Measurements from ENCODE around the gene CNPY3. TPM values are rescaled to one million over a fixed set of nuclear protein-coding genes. Genes with fewer than 3 reads are reported as not detected.

CNPY3 gene
- total and polyA plus RNA-seq, 10 of the 15 experiments (the other 5 are each of a cell fraction or from before 2014, with no cell fraction given) = 7.2 to 102 (median 73.6) TPM

DNA sequence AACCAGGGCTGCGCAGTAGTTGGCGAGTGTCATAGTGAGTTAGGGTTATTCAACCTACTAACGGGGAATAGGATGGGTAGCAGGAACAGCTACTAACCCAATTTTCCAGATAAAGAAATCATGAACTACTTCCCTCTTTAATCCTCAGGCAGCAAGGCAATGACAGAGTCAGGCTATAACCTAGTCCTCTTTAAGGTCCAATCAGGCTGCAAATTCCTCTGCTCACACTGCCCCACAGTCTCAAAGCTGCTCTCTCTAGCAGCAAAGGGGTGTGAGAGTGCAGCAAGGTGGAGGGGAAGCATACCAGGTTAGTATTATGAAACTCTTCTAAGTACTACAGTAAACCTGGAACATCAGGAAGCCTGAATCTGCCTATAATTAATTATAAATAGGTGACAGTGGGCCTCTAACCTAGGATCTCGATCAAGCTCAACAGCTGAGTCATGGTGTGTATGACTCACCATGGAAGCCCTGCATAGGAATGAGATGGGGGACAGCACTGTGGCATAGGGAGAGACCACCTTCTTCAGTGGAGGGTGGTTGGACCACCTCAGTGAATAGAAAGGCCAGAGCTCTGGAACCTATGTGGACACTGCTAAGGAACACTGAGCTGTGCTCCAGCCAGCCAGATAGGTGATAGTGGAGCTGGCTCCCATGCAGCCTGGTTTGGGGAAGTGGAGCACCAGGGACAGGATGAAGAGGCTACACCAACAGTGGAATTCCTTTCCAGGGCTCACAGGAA lies 41.8 kb downstream of the CNPY3 start:
- no peak for TF ChIP-seq NR2F1 (conservative IDR thresholded peaks at IDR 0.05)
- TF ChIP-seq, protein P1, sequence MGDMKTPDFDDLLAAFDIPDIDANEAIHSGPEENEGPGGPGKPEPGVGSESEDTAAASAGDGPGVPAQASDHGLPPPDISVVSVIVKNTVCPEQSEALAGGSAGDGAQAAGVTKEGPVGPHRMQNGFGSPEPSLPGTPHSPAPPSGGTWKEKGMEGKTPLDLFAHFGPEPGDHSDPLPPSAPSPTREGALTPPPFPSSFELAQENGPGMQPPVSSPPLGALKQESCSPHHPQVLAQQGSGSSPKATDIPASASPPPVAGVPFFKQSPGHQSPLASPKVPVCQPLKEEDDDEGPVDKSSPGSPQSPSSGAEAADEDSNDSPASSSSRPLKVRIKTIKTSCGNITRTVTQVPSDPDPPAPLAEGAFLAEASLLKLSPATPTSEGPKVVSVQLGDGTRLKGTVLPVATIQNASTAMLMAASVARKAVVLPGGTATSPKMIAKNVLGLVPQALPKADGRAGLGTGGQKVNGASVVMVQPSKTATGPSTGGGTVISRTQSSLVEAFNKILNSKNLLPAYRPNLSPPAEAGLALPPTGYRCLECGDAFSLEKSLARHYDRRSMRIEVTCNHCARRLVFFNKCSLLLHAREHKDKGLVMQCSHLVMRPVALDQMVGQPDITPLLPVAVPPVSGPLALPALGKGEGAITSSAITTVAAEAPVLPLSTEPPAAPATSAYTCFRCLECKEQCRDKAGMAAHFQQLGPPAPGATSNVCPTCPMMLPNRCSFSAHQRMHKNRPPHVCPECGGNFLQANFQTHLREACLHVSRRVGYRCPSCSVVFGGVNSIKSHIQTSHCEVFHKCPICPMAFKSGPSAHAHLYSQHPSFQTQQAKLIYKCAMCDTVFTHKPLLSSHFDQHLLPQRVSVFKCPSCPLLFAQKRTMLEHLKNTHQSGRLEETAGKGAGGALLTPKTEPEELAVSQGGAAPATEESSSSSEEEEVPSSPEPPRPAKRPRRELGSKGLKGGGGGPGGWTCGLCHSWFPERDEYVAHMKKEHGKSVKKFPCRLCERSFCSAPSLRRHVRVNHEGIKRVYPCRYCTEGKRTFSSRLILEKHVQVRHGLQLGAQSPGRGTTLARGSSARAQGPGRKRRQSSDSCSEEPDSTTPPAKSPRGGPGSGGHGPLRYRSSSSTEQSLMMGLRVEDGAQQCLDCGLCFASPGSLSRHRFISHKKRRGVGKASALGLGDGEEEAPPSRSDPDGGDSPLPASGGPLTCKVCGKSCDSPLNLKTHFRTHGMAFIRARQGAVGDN (IDR thresholded peaks at IDR 0.05) = no peak
- no peak for TF ChIP-seq NFXL1 (IDR thresholded peaks at IDR 0.05; ENCODE audit: borderline replicate concordance)
- no peak for TF ChIP-seq EZH2 (IDR thresholded peaks at IDR 0.05; ENCODE audit: borderline replicate concordance, control insufficient read depth, low read depth, low read length)
- TF ChIP-seq, protein P2, sequence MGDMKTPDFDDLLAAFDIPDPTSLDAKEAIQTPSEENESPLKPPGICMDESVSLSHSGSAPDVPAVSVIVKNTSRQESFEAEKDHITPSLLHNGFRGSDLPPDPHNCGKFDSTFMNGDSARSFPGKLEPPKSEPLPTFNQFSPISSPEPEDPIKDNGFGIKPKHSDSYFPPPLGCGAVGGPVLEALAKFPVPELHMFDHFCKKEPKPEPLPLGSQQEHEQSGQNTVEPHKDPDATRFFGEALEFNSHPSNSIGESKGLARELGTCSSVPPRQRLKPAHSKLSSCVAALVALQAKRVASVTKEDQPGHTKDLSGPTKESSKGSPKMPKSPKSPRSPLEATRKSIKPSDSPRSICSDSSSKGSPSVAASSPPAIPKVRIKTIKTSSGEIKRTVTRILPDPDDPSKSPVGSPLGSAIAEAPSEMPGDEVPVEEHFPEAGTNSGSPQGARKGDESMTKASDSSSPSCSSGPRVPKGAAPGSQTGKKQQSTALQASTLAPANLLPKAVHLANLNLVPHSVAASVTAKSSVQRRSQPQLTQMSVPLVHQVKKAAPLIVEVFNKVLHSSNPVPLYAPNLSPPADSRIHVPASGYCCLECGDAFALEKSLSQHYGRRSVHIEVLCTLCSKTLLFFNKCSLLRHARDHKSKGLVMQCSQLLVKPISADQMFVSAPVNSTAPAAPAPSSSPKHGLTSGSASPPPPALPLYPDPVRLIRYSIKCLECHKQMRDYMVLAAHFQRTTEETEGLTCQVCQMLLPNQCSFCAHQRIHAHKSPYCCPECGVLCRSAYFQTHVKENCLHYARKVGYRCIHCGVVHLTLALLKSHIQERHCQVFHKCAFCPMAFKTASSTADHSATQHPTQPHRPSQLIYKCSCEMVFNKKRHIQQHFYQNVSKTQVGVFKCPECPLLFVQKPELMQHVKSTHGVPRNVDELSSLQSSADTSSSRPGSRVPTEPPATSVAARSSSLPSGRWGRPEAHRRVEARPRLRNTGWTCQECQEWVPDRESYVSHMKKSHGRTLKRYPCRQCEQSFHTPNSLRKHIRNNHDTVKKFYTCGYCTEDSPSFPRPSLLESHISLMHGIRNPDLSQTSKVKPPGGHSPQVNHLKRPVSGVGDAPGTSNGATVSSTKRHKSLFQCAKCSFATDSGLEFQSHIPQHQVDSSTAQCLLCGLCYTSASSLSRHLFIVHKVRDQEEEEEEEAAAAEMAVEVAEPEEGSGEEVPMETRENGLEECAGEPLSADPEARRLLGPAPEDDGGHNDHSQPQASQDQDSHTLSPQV (IDR thresholded peaks at IDR 0.05) = no peak
- TF ChIP-seq NFYA (IDR thresholded peaks at IDR 0.05; ENCODE audit: borderline replicate concordance, low read depth, low read length) = no peak
- WGBS (ENCODE audit: insufficient coverage, insufficient replicate concordance, low lambda C conversion rate, missing lambda C conversion rate) = 81% methylated on average over 4 of the region's 4 CpGs
- BruUV-seq (replicated peaks) = no TSS peak
- ATAC-seq (no peak), DNase-seq (ENCODE audit: low read depth, low spot score) (no peak), FAIRE-seq (no peak)
- in situ Hi-C loops (cut with MboI) (no loop called here), intact Hi-C loops (cut with micrococcal nuclease; ENCODE audit: unreplicated experiment) (no loop called here)
- Histone ChIP-seq H3K4me3 (no peak overlapping the region), H3K27me3 (replicated peaks in 1 of 2; ENCODE audit: control insufficient read depth in 2 of 2, insufficient read depth in 2 of 2, low read length in 1 of 2) (no peaks in the 10 kb centered on the region), H3K27ac (ENCODE audit: control insufficient read depth, insufficient read depth) (no peak overlapping the region), H3K79me2 (ENCODE audit: control insufficient read depth, insufficient read depth, low read length) (no peaks in the 10 kb centered on the region; the same call in 1 of the 2 replicates), H3K9ac (ENCODE audit: control insufficient read depth, insufficient read depth, low read length) (no peak overlapping the region), H2AFZ (ENCODE audit: control insufficient read depth, low read depth, low read length) (no peak overlapping the region), H3K4me1 (ENCODE audit: control insufficient read depth, insufficient read depth, low read length) (no peaks in the 10 kb centered on the region; the same call in 1 of the 2 replicates), H3K36me3 (ENCODE audit: control insufficient read depth in 2 of 2, insufficient read depth in 2 of 2, low read length in 1 of 2) (no peaks in the 10 kb centered on the region; a peak in 2 of 4 replicates), H3K9me3 (replicated peaks; ENCODE audit: control insufficient read depth, insufficient read depth, low read length) (no peaks in the 10 kb centered on the region), H3K4me2 (ENCODE audit: control insufficient read depth, insufficient read depth) (no peak overlapping the region), H4K20me1 (ENCODE audit: control insufficient read depth, insufficient read depth) (no peaks in the 10 kb centered on the region)
- CTCF ChIA-PET = interaction anchor here (0.5 to 1.8 kb wide), 3 partner anchors 38 to 173 kb away, joined by 3 to 6 read pairs (median 3); no protein-coding TSS in a partner anchor
- SMC1A ChIA-PET (ENCODE audit: uncharacterized antibody, unreplicated experiment) = interaction anchor here (1.4 kb wide), 1 partner anchor 43 kb away, joined by 3 read pairs; the partner anchor contains the start of gene KLHDC3
- RAD21 ChIA-PET (ENCODE audit: unreplicated experiment) = interaction anchor here (0.5 kb wide), 1 partner anchor 99 kb away, joined by 3 read pairs; no protein-coding TSS in a partner anchor
- POLR2A ChIA-PET = interaction anchor here (0.6 to 1.1 kb wide), 2 partner anchors 8 to 10 kb away, joined by 4 read pairs; partner anchors contain the start of gene PEX6

Data from GM12878 (cell line).